Heart left ventricle (tissue), 16 donors: Measurements from ENCODE around the gene MCM3AP. TPM values are rescaled to one million over a fixed set of nuclear protein-coding genes. Genes with fewer than 3 reads are reported as not detected.

Source experiments
- ATAC-seq, 4 donors: fragments of 200-7000 bp; cut with Tn5 transposase; one replicate each; pipeline ENCODE4 v1.9.1; 2020 to 2022; ENCODE audit warnings: moderate library complexity in 4 of 4, mild to moderate bottlenecking in 3 of 4, moderate number of reproducible peaks in 1 of 4
- DNase-seq, 5 donors: peaks; one replicate each; pipeline ENCODE4 v3.0.0-alpha.2; 2020
- H3K27ac ChIP-seq, 12 donors: fragments of 200-600 bp; sonication (generic) in 4 of 12; one replicate each; pipeline versions ENCODE4 v1.5.0 to v1.8.0; 2016 to 2022; ENCODE audit warnings: mild to moderate bottlenecking in 2 of 12
- H3K27me3 ChIP-seq, 9 donors: fragments of 200-600 bp; sonication (generic) in 2 of 9; one replicate each; pipeline versions ENCODE4 v1.5.1 to v1.8.0; 2016 to 2022; ENCODE audit warnings: mild to moderate bottlenecking in 3 of 9
- H3K36me3 ChIP-seq, 9 donors: fragments of 200-600 bp; sonication (generic) in 2 of 9; one replicate each; pipeline versions ENCODE4 v1.5.0 to v1.8.0; 2018 to 2022; ENCODE audit warnings: mild to moderate bottlenecking in 2 of 9
- H3K4me1 ChIP-seq, 12 donors: fragments of 200-600 bp; sonication (generic) in 4 of 12; one replicate each; pipeline versions ENCODE4 v1.5.0 to v1.8.0; 2016 to 2022; ENCODE audit warnings: mild to moderate bottlenecking in 3 of 12
- H3K4me3 ChIP-seq, 12 donors: fragments of 200-600 bp; sonication (generic) in 4 of 12; one replicate each; pipeline versions ENCODE4 v1.5.0 to v1.8.0; 2017 to 2022; ENCODE audit warnings: mild to moderate bottlenecking in 9 of 12, moderate library complexity in 4 of 12
- H3K9me3 ChIP-seq, 12 donors: fragments of 200-600 bp; sonication (generic) in 4 of 12; one replicate each; pipeline versions ENCODE4 v1.5.0 to v1.8.0; 2016 to 2022; ENCODE audit warnings: mild to moderate bottlenecking in 1 of 12
- CTCF ChIP-seq, 12 donors: fragments of 200-600 bp; sonication (generic) in 4 of 12; IDR thresholded peaks; one replicate each; pipeline versions ENCODE4 v1.5.0 to v1.8.0; 2018 to 2022; ENCODE audit warnings: antibody characterized with exemption in 12 of 12, mild to moderate bottlenecking in 5 of 12
- POLR2A ChIP-seq, 2 donors: fragments of 450-650 bp; IDR thresholded peaks; one replicate each; pipeline ENCODE4 v1.6.1; 2017; ENCODE audit warnings: antibody characterized with exemption in 2 of 2, mild to moderate bottlenecking in 2 of 2, moderate library complexity in 2 of 2
- WGBS, 4 donors: extraction: QIAGEN DNeasy Blood & Tissue Kit in 2 of 4; methylation state at CpG; one replicate each; pipeline versions ENCODE4 v1.1.5 to v1.1.7; 2013 to 2018; 5-methylcytosine and 5-hydroxymethylcytosine counted together
- intact Hi-C, 10 donors: fragments of 100-400 bp; cut with DNase I; formaldehyde crosslinking; loops; one replicate each; pipeline versions ENCODE4 v1.11.1 to v1.14.2; 2022
- polyA plus RNA-seq, 2 donors: library from polyadenylated mRNA; stranded (reverse); fragments of 200-250 nt; gene quantifications; one replicate each; pipeline ENCODE4 v1.2.3, GENCODE V29; 2013
- total RNA-seq, 9 donors: library from RNA; depleted of rRNA in 2 of 9; stranded (reverse); fragments of >200 nt in 2 of 9; fragmentation: NEBNext Ultra II Directional in 3 of 9; extraction: Animal tissue kit (Norgen Biotek cat#: 25700) in 3 of 9; gene quantifications; one replicate each; pipeline versions ENCODE4 v1.1.0 to v1.2.4, GENCODE V29; 2016 to 2023
- donor health status: ischemic (EF 13 %, LVEDD 7.1; RV severe dilation, severe dysfunction).
- donor health status: healthy with polysubstance abuse.
- donor health status: DM: no; HTN: yes; CAD: no.
- donor health status: DM: no; HTN: no; CAD: no.
- donor health status: ischemic (EF 25% LVEDD 6.9; RV normal size, moderate dysfunction).
- donor health status: ischemic (EF 25% LVEDD 5.7; RV mildly dilated, moderate dysfunction).
- donor health status: healthy.
- donor health status: DM: yes; HTN: yes; CAD: no.
- donor health status: ischemic (EF 35%, LVEDD 5.7; RV mildly dilated, moderate dysfunction).
- donor health status: nonischemic (EF 11% LVEDD 7.7; RV severe dilation, severe dysfunction).
- donor health status: DM: yes; HTN: yes; CAD: no.
- donor health status: PGD.
- donor health status: ischemic (EF 29% LVEDD 5.4; RV normal size, mild dysfunction).
- donor health status: nonischemic (EF 23%, LVEDD 6.1; RV moderate dilation, normal function).

The MCM3AP gene
- total and polyA plus RNA-seq, 11 donors: 24.5 to 69.8 (median 55.3) TPM

- TF ChIP-seq CTCF (IDR thresholded peaks at IDR 0.05) (no peak), POLR2A (IDR thresholded peaks at IDR 0.05) (no peak)
- Histone ChIP-seq H3K27me3 (no peaks in the 10 kb centered on the region), H3K27ac (no peak overlapping the region), H3K4me3 (no peak overlapping the region), H3K9me3 (no peaks in the 10 kb centered on the region), H3K36me3 (peaks cover 0 to 75% (median 46%) of the 10 kb centered on the region in 9 donors), H3K4me1 (peaks cover 0 to 22% (median 0%) of the 10 kb centered on the region in 12 donors)
- no peak for ATAC-seq
- intact Hi-C loops: no loop called here
- DNase-seq: peak in 1 of 5 donors; percentile 9
- WGBS, 4 donors: 89 to 97% (median 94%) methylated on average over 7 to 16 of the region's 16 CpGs
Measured at GRCh38 chr21:46216132-46216747, 69.2 kb downstream of the MCM3AP start.

GRCh38 chr21:46215436-46216131, 69.8 kb downstream of the MCM3AP start:
- intact Hi-C loops: no loop called here
- peaks cover 0 to 21% (median 0%) of the 10 kb centered on the region in 12 donors for H3K4me1 ChIP-seq
- ATAC-seq: no peak

GRCh38 chr21:46214478-46215340, 70.7 kb downstream of the MCM3AP start:
- peak in 1 of 5 donors; percentile 17 for DNase-seq
- H3K4me3 ChIP-seq: no peak overlapping the region

More at GRCh38 chr21:46215436-46216131, 69.8 kb downstream of the MCM3AP start:
- no peaks in the 10 kb centered on the region for H3K9me3 ChIP-seq
- TF ChIP-seq CTCF (IDR thresholded peaks at IDR 0.05): no peak
- TF ChIP-seq POLR2A (IDR thresholded peaks at IDR 0.05): no peak
- H3K36me3 ChIP-seq: peaks cover 0 to 78% (median 48%) of the 10 kb centered on the region in 9 donors
- no peaks in the 10 kb centered on the region for H3K27me3 ChIP-seq
- 84 to 93% (median 89%) methylated on average over 16 to 20 of the region's 20 CpGs for WGBS, 4 donors
- peak in 1 of 5 donors; percentile 13 for DNase-seq
- no peak overlapping the region for H3K4me3 ChIP-seq
- no peak overlapping the region for H3K27ac ChIP-seq

More at GRCh38 chr21:46214478-46215340, 70.7 kb downstream of the MCM3AP start:
- ATAC-seq: no peak
- peaks cover 0 to 12% (median 0%) of the 10 kb centered on the region in 12 donors for H3K4me1 ChIP-seq
- TF ChIP-seq CTCF (IDR thresholded peaks at IDR 0.05) (no peak), POLR2A (IDR thresholded peaks at IDR 0.05) (no peak)
- intact Hi-C loops: no loop called here
- H3K36me3 ChIP-seq: peaks cover 0 to 79% (median 46%) of the 10 kb centered on the region in 9 donors
- H3K9me3 ChIP-seq: no peaks in the 10 kb centered on the region
- H3K27ac ChIP-seq: no peak overlapping the region
- WGBS, 4 donors: 91 to 96% (median 95%) methylated on average over 20 to 27 of the region's 27 CpGs
- H3K27me3 ChIP-seq: no peaks in the 10 kb centered on the region
